ENCODE measurements around the gene KLHL24.

DNA sequence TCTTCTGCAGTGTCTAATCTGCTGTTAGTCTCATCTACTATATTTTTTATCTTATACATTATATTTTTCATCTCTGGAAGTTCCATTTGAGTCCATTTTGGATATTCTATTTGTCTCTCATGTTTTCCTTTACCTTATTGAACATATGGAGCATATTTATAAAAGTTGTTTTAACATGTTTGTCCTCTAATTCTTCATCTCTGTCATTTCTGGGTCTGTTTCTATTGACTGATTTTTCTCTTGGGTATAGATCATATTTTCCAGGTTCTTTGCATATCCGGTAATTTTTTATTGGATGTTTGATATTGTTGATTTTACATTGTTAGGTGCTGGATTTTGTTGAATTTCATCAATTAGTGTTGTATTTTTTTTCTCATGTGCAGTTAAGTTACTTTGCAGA, 37.5 kb upstream of the KLHL24 start:
- TF ChIP-seq, protein P1, sequence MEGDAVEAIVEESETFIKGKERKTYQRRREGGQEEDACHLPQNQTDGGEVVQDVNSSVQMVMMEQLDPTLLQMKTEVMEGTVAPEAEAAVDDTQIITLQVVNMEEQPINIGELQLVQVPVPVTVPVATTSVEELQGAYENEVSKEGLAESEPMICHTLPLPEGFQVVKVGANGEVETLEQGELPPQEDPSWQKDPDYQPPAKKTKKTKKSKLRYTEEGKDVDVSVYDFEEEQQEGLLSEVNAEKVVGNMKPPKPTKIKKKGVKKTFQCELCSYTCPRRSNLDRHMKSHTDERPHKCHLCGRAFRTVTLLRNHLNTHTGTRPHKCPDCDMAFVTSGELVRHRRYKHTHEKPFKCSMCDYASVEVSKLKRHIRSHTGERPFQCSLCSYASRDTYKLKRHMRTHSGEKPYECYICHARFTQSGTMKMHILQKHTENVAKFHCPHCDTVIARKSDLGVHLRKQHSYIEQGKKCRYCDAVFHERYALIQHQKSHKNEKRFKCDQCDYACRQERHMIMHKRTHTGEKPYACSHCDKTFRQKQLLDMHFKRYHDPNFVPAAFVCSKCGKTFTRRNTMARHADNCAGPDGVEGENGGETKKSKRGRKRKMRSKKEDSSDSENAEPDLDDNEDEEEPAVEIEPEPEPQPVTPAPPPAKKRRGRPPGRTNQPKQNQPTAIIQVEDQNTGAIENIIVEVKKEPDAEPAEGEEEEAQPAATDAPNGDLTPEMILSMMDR (IDR thresholded peaks at IDR 0.05) = no peak
- TF ChIP-seq ZFX (IDR thresholded peaks at IDR 0.05; ENCODE audit: borderline replicate concordance) = no peak
